HG02870 (cell line): ENCODE data around the gene CCND1.

ENCODE experiments used
- ATAC-seq: cut with Tn5 transposase; IDR thresholded peaks from one replicate; pipeline ENCODE4 v1.9.1; 2021; ENCODE audit warnings: mild to moderate bottlenecking, moderate library complexity; ENCODE audit not compliant: unreplicated experiment

The CCND1 gene

GRCh38 chr11:69640995-69641581 is at the start of gene CCND1:
Gene CCND1, plus strand, starts transcription at chr11:69641156. Its CDS starts 158 bp downstream, at chr11:69641314.
- no peak for ATAC-seq

GRCh38 chr11:69592986-69593650 is 47.8 kb upstream of the CCND1 start:
- no peak for ATAC-seq

GRCh38 chr11:69593851-69594250 is 47.1 kb upstream of the CCND1 start:
- no peak for ATAC-seq

GRCh38 chr11:69594481-69594880 is 46.5 kb upstream of the CCND1 start:
- no peak for ATAC-seq

GRCh38 chr11:69595805-69596665 is 44.9 kb upstream of the CCND1 start:
- no peak for ATAC-seq

GRCh38 chr11:69598147-69598546 is 42.8 kb upstream of the CCND1 start:
- ATAC-seq: no peak

GRCh38 chr11:69599502-69599901 is 41.5 kb upstream of the CCND1 start:
- no peak for ATAC-seq

GRCh38 chr11:69600001-69600400 is 41.0 kb upstream of the CCND1 start:
- no peak for ATAC-seq

GRCh38 chr11:69601011-69601975 is 39.7 kb upstream of the CCND1 start:
- no peak for ATAC-seq

GRCh38 chr11:69603111-69603836 is 37.7 kb upstream of the CCND1 start:
- no peak for ATAC-seq

- ATAC-seq: no peak
Observed at GRCh38 chr11:69604055-69604454, 36.9 kb upstream of the CCND1 start.

- no peak for ATAC-seq
Observed at GRCh38 chr11:69605737-69606526, 35.0 kb upstream of the CCND1 start.

- ATAC-seq: no peak
Observed at GRCh38 chr11:69609351-69609750, 31.6 kb upstream of the CCND1 start.

- ATAC-seq: no peak
Observed at GRCh38 chr11:69611548-69612526, 29.1 kb upstream of the CCND1 start.

GRCh38 chr11:69613594-69613993 is 27.4 kb upstream of the CCND1 start:
- ATAC-seq: no peak

GRCh38 chr11:69614085-69614484 is 26.9 kb upstream of the CCND1 start:
- no peak for ATAC-seq

GRCh38 chr11:69615545-69616278 is 25.2 kb upstream of the CCND1 start:
- no peak for ATAC-seq
